ENCODE data around the gene FLACC1.
"Not testable (repeated sequence)": the region's sequence is repeated elsewhere in the genome, so short reads cannot be mapped to it uniquely, and the experiment has no call there.

The FLACC1 gene

GRCh38 chr2:201249889-201250288, 107.3 kb downstream of the FLACC1 start:
- DNase-seq = no peak

GRCh38 chr2:201248288-201248844, 108.8 kb downstream of the FLACC1 start:
- DNase-seq = no peak

- no peak for DNase-seq
Observed at GRCh38 chr2:201246280-201246679, 110.9 kb downstream of the FLACC1 start.

- no peak for DNase-seq
Observed at GRCh38 chr2:201244829-201245228, 112.3 kb downstream of the FLACC1 start.

- DNase-seq = no peak
Observed at GRCh38 chr2:201242571-201243277, 114.4 kb downstream of the FLACC1 start.

- DNase-seq = not testable (repeated sequence)
Observed at GRCh38 chr2:201239167-201239935, 117.8 kb downstream of the FLACC1 start.

Data from fibroblast of skin of back (primary cell).